A204.1 (cell line): Measurements from ENCODE around the gene ASTN2.

ENCODE experiments used
- FAIRE-seq: peaks from 2 replicates; lab custom pipeline; 2012; peaks lifted over from hg19 to GRCh38; lab: Jason Lieb, UNC

Gene ASTN2

DNA sequence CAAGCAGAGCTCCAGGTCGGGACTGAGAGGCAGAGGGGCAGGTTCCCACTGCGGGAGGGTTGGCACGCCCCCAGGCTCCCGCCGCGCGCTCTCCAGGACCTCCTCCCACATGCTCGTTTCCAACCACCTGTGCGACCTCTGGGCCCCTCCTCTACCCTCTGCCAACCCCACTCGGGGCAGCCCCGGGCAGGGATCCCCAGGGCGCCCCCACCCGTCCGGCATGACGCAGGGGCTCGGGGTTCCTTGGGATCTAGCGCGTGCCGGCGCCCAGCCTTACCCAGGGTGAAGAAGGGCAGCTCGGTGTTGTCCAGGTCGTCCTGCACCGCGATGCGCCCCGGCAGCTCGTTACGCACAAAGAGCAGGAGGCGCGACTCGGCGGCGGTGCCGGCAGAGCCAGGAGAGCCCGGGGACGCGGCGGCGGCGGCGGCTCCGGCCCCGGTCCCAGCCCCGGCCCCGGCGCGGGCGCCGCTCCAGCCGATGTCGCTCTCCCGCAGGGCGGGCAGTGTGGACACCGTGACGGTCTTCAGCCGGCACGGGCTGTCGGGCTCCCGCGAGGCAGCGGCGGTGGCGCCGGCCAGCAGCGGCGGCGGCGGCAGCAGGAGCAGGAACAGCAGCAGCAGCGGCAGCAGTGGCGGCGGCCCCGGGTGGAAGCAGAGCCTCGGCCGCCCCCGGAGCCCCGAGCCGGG lies 494 bp downstream of the ASTN2 start:
- no peak for FAIRE-seq

GRCh38 chr9:117413346-117414219 lies 1.3 kb downstream of the ASTN2 start:
- no peak for FAIRE-seq

DNA sequence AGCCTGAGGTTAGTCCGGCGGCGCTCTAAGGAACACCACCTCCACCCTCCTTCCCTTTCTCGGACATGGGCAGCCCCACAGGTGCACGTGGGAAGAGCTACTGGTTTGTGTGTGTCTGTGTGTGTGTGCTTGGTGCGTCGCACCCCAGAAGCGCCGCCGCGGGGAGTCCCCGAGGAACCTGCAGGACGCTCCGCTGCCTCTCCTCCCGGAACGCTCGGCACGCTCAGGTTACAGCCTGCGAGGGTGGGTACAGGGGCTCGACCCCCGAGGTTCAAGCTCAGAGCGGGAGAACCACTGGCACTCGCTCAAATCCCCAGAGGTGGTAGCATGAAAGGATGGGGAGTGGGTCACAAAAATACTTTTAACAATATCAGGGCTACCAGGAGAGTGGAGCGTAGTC lies 2.0 kb downstream of the ASTN2 start:
- FAIRE-seq: no peak

- no peak for FAIRE-seq
Measured at GRCh38 chr9:117412006-117412715, 2.7 kb downstream of the ASTN2 start.

DNA sequence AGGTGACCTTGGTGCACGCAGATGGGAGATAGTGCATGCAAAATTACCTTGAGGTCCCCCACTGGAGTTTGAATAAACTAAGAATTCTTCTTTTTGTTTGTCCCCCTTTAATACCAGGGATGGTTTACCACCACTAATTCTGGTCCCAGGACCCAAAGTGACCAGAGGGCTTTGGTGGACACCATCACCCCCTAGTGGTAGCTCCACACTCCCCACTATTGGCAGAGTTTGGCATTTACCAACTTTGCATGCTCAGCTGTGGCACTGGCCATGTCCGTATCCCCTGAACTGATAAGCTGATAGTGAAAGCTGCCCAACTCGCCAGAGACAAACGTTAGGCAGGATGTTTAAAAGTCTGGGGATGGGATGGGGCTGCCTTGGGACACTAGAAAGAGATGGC lies 3.3 kb downstream of the ASTN2 start:
- no peak for FAIRE-seq

DNA sequence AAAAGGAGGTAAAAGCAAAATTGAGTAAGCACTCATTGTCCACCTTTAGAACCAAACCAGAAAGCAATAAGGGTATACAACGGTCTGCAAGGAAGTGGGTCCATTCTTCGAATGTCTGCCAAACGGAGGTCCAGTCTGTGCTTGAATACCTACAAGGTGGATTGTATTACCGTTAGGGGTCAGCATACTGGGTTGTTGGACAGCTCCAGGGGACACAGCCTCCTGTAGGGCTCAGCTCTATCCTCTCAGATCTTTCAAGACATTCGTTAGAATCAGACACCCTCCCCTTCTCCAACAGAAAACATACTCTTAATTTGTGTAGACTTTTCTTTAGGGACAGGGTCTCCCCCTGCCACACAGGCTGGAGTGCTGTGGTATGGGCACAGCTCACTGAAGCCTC lies 5.5 kb downstream of the ASTN2 start:
- no peak for FAIRE-seq

GRCh38 chr9:117407436-117408022 lies 7.3 kb downstream of the ASTN2 start:
- no peak for FAIRE-seq

GRCh38 chr9:117405950-117406705 lies 8.7 kb downstream of the ASTN2 start:
- FAIRE-seq: no peak

DNA sequence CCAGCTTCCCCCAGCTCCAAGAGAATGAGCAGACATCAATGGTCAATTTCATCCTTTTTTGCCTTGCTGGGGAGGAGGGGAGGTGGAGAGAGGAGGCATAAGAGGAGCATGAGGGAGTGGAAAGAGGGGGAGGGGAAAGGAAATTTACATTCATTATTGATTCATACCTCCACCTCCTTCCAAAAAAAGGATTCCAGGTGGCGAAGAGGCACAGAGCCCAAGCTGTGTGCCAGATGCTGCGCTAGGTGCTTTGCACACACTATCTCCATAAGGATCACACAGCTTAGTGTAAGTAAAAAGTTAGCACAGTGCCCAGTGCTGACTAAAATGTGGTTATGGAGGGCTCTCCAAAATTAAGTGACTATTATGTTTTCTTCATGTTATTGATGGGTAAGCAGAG lies 11.0 kb downstream of the ASTN2 start:
- FAIRE-seq: no peak

- FAIRE-seq: no peak
Measured at GRCh38 chr9:117403403-117403811, 11.4 kb downstream of the ASTN2 start.

GRCh38 chr9:117400171-117400570 lies 14.7 kb downstream of the ASTN2 start:
- FAIRE-seq: no peak

GRCh38 chr9:117395151-117395650 lies 19.7 kb downstream of the ASTN2 start:
- FAIRE-seq: no peak

DNA sequence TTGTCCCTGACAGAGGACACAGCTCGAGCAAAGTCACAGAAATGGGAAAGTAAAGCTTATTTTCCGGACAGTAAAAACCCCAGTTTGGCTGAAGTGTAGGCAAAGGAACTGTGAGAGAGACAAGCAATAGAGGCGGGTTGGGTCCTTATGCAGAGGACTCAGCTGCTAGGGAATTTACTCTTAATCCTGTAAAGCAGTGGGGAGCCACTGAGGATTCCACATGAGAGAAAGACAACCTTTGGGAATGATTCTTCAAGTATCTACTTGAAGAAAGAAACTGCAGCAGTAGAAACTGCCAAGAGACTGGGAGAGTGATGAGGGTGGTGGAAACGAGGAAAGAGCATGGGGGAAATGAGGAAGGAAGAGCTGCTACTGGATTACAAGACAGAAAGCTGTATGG lies 20.2 kb downstream of the ASTN2 start:
- FAIRE-seq: no peak

- FAIRE-seq: no peak
Measured at GRCh38 chr9:117392992-117393391, 21.9 kb downstream of the ASTN2 start.

DNA sequence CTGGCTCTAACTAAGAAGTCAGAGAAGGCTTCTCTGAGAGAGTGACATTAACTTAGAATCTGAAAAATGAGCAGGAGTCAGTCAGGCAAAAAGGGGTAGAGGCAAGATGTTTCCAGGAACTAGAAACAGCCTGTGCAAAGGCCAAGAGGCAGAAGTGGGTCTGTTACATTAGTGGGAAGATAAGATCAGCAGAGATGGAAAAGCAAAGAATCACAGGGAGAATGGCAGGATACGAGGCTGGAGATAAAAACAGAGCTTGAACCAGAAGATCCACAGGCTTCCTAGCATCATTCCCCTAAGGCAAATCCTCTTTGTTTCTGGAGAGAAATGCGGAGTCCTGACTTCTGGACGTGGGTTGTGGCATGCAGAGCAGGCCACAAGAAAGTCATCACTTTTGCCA lies 27.4 kb downstream of the ASTN2 start:
- no peak for FAIRE-seq

DNA sequence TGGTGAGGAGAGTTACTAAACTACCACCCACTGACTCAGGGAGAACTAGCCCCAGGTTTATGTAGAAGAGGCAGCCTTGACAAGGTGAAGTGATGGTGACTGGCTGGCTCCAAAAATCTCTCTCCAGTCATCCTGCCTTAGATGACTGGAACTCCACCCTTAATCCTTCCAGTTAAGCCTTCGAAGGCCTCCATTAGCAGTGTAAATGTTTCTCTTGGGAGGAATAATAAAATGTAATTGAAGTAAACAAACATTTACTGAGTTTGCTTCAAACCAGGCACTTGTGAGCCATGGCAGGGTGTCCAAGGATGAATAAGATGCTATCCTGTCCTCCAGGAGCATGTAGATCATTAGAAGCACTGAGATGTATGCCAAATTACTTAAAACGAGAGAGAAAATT lies 35.5 kb downstream of the ASTN2 start:
- FAIRE-seq: no peak

DNA sequence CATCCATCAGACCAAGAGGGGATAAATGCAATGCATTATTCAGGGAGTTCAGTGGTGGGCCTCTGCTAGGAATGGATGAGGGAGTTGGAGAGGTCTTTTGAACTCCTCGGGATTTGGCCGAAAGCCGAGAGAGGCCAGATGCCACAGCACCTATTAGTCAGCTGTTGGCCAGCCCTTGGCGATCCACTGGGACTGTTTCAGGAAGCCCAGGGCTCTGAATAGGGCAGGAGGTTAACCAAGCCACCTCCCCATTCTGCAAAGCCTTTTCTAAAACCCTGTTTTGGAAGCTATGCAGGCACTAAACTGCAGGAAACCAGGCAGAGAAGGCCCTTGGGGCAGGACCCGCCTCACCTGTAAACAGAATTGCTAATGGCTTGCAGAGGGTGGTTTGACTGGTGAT lies 37.8 kb downstream of the ASTN2 start:
- no peak for FAIRE-seq

GRCh38 chr9:117375956-117376355 lies 38.9 kb downstream of the ASTN2 start:
- FAIRE-seq: no peak

- FAIRE-seq: no peak
Measured at GRCh38 chr9:117374076-117374725, 40.7 kb downstream of the ASTN2 start.

GRCh38 chr9:117368684-117369230 lies 46.1 kb downstream of the ASTN2 start:
- no peak for FAIRE-seq

DNA sequence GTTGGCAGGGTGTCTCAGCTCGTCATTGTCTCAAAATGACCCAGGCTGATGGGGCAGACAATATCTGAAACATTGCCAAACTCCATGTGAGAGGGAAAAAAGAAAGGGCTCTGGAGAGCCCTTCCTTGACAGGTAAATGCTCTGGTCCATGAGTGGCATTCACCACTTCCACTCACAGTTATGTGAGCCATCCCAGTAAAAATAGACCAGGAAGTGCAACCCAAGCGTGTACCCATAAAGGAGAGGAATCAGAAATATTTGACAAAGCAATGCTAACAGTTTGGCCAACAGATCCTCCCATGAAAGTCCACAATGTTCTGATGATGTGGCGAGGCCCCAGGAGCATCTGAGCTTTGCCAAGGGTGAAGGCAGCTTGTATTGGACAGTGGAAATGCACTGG lies 49.4 kb downstream of the ASTN2 start:
- no peak for FAIRE-seq
